Gastrocnemius medialis (tissue), 4 donors: ENCODE measurements around the gene DNAJB6.

Source experiments
- POLR2A ChIP-seq, 2 donors: fragments of 450-650 bp; IDR thresholded peaks; one replicate each; pipeline ENCODE4 v1.6.1; 2017; ENCODE audit warnings: antibody characterized with exemption in 2 of 2, mild to moderate bottlenecking in 2 of 2, moderate library complexity in 2 of 2
- TF ChIP-seq, protein P1 (sequence below), 5 experiments: fragments of 450-650 bp in 3 of 5; fragments of 200-600 bp in 2 of 5; sonication (generic) in 2 of 5; IDR thresholded peaks in 4 of 5; conservative IDR thresholded peaks in 1 of 5; 1 replicate in 4 of 5; 2 replicates in 1 of 5; pipeline ENCODE4 v1.5.1; 2016 to 2019; ENCODE audit warnings: antibody characterized with exemption in 5 of 5, mild to moderate bottlenecking in 3 of 5, moderate library complexity in 3 of 5

DNA sequence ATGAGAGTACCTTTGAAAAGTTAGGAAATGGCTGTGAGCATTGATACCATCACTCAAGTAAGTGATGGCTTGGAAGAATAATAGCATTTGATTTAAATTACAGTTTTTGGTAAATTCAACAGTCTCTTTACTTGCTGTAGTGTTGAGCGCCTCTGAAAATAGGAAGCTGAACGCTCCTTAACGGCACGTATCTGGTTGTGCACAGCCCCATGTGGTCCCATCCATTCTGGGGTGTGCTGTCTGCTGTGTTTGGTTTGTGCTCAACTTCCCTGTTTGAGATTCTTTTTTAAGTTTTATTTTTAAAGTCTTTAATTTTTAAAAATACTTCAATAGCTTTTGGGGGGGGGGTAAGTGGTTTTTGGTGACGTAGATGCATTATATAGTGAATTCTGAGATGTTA, 51.5 kb downstream of the DNAJB6 start:
- TF ChIP-seq, protein P1, sequence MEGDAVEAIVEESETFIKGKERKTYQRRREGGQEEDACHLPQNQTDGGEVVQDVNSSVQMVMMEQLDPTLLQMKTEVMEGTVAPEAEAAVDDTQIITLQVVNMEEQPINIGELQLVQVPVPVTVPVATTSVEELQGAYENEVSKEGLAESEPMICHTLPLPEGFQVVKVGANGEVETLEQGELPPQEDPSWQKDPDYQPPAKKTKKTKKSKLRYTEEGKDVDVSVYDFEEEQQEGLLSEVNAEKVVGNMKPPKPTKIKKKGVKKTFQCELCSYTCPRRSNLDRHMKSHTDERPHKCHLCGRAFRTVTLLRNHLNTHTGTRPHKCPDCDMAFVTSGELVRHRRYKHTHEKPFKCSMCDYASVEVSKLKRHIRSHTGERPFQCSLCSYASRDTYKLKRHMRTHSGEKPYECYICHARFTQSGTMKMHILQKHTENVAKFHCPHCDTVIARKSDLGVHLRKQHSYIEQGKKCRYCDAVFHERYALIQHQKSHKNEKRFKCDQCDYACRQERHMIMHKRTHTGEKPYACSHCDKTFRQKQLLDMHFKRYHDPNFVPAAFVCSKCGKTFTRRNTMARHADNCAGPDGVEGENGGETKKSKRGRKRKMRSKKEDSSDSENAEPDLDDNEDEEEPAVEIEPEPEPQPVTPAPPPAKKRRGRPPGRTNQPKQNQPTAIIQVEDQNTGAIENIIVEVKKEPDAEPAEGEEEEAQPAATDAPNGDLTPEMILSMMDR (IDR thresholded peaks at IDR 0.05 in 4 of 5, conservative IDR thresholded peaks at IDR 0.05 in 1 of 5): no peak
- no peak for TF ChIP-seq POLR2A (IDR thresholded peaks at IDR 0.05)
